HG02938 (cell line): ENCODE measurements around the gene DHRS4L2.

Source experiments
- ATAC-seq: cut with Tn5 transposase; IDR thresholded peaks from one replicate; pipeline ENCODE4 v1.9.1; 2021; ENCODE audit warnings: mild to moderate bottlenecking, moderate library complexity; ENCODE audit not compliant: unreplicated experiment

Gene DHRS4L2

DNA sequence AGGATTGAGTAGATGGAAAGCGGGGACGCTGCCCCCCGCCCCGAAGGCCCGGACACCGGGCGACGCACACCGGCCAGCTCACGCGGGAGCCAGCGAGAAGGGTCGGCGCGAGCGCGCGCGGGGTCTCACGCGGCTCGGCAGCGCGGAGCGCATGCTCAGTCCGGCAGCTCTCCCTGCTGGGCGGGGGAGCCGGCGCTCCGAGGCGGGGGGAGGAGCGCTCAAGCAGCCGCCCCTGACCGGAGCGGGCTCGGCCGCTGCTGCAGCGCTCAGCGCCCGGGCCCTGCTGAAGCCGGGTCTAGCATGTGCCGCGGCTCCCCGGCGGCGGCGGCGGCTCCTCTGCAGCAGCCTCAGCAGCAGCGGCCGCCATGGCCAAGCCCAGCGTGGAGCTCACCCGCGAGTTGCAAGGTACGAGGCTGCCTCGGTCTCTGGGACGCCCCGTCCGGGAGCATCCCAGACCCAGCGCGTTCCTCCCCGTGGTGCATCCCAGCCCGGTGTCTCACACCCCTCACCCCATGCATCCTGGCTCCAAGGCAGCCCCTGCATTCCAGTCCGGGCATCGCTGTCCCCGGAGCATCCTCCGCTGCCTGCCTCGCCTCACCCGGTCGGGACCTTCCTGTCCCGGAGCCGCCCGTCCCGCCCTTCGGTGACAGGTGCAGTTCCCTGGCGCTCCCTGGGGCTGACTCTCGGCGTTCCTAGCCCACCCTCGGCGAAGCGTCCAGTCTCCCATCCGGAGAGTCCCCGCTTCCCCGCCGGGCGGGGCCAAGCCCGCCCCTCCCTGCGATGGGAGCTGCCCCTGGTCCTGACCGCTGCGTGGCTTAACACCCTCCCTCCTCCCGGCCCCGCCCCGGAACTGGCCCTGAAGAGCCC is 63.3 kb downstream of the DHRS4L2 start, which contains the start of gene CARMIL3:
Gene CARMIL3 (plus strand): TSS at position 221 of the 867 bp plus-strand sequence. CDS start 145 bp downstream, at position 366.
- peak; percentile 60 for ATAC-seq

DNA sequence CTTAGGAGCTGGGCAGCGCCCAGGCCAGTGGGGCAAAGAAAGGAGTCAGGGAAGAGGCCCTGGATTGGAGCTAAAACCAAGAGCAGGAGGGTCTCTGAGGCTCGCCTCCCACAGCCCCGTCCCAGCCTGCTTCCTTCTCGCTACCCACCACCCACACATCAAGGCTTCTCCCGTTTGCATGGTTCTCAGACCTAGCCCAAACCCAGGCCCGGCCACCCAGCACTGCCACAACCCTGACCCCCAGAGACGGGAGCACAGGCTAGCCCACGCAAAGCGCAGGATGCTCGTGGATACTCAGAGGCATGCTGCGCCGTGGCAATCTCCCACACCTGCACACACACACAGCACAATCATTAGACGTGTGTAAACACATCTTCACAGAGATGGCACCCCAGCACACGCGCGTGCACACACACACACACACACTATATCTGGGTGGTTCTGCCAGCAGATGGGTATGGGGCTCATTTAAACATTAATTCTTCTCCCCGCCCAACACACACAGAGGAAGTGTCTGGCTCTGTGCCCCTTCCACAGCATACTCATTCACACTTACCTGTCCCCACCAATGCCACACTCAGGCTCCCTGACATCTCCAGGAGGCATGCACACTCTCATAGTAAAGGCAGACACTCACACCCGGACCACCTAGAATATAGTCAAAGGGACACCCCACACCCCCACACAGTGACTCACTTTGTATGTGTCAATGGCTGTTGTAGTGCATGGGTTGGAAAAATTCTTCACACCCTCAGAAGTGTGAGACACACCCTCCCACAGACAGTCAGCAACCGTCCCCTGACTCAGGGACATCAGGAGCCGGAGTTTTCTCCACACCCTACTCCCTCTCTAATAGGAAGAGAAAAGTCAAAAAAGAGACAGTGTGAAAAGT is 64.2 kb downstream of the DHRS4L2 start:
- no peak for ATAC-seq

DNA sequence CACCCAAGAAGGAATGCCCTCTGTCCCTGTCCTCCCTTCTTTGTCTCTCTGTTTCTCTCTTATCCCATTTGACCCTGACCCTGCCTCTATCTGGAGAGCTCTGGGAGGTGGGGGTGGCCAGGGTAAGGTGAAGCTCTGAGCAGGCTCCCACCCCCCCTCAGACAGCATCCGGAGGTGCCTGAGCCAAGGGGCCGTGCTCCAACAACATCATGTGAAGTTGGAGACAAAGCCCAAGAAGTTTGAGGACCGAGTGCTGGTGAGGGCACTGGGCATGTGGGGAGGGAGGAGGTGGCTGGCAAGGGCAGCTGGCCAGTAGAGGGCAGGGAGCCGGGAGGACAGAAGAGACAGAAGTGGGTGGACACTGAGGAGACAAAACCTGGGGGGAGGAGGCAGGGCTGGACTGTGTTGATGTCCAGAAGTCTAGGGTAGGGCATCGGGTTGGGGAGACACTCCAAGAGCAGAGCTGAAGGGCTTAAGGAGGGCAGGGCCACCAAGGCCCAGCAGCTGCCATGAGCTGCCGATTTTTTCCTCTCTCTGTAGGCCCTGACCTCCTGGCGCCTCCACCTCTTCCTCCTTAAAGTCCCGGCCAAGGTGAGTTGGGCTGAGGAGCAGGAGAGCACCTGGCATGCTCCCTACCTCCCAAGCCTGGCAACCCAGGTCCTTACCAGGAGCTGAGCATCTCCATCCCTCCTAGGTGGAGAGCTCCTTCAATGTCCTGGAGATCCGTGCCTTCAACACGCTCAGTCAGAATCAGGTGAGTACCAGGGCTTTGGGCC is 65.0 kb downstream of the DHRS4L2 start:
- no peak for ATAC-seq

DNA sequence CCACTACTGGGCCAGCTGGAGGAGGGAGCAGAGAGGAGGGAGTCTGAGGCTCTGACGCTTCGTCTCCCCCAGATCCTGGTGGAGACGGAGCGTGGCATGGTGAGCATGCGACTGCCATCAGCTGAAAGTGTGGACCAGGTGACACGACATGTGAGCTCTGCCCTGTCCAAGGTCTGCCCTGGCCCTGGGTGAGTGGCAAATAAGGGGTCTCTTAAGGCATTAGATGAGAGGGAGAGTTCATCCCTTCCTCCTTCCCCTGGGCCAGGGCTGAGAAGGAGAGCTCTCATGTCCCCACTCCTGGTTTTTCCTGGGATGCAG is 65.6 kb downstream of the DHRS4L2 start:
- ATAC-seq: no peak

DNA sequence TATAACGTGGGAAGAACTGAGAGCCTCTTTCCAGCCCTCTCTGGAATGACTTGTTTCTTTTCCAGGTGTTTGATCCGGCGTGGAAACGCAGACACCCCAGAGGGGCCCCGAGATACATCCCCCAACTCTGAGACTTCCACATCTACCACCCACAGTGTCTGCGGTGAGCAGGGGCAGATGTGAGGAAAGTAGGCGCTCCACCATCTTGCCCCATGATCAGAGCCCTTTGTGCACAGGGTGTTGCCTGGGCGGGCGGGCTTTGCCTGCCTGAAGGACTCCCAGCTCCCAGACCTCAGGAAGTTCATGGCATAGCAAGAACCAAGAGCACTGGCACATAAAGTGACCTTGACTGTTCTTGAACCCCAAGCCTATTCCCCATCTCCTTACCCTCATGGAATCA is 65.9 kb downstream of the DHRS4L2 start:
- no peak for ATAC-seq
